Measurements from ENCODE around the gene SASH1. TPM values are rescaled to one million over a fixed set of nuclear protein-coding genes. Genes with fewer than 3 reads are reported as not detected.
A peak's percentile ranks its signal among the peaks of the same experiment; 100 is the strongest.

The SASH1 gene
- total and polyA plus RNA-seq, 2 of the 8 experiments (the other 6 are each of a cell fraction or from before 2014, with no cell fraction given), result 6.0 to 20.2 TPM

GRCh38 chr6:148342350-148343046 lies at the start of gene SASH1 (continued):
- TF ChIP-seq, protein P1, sequence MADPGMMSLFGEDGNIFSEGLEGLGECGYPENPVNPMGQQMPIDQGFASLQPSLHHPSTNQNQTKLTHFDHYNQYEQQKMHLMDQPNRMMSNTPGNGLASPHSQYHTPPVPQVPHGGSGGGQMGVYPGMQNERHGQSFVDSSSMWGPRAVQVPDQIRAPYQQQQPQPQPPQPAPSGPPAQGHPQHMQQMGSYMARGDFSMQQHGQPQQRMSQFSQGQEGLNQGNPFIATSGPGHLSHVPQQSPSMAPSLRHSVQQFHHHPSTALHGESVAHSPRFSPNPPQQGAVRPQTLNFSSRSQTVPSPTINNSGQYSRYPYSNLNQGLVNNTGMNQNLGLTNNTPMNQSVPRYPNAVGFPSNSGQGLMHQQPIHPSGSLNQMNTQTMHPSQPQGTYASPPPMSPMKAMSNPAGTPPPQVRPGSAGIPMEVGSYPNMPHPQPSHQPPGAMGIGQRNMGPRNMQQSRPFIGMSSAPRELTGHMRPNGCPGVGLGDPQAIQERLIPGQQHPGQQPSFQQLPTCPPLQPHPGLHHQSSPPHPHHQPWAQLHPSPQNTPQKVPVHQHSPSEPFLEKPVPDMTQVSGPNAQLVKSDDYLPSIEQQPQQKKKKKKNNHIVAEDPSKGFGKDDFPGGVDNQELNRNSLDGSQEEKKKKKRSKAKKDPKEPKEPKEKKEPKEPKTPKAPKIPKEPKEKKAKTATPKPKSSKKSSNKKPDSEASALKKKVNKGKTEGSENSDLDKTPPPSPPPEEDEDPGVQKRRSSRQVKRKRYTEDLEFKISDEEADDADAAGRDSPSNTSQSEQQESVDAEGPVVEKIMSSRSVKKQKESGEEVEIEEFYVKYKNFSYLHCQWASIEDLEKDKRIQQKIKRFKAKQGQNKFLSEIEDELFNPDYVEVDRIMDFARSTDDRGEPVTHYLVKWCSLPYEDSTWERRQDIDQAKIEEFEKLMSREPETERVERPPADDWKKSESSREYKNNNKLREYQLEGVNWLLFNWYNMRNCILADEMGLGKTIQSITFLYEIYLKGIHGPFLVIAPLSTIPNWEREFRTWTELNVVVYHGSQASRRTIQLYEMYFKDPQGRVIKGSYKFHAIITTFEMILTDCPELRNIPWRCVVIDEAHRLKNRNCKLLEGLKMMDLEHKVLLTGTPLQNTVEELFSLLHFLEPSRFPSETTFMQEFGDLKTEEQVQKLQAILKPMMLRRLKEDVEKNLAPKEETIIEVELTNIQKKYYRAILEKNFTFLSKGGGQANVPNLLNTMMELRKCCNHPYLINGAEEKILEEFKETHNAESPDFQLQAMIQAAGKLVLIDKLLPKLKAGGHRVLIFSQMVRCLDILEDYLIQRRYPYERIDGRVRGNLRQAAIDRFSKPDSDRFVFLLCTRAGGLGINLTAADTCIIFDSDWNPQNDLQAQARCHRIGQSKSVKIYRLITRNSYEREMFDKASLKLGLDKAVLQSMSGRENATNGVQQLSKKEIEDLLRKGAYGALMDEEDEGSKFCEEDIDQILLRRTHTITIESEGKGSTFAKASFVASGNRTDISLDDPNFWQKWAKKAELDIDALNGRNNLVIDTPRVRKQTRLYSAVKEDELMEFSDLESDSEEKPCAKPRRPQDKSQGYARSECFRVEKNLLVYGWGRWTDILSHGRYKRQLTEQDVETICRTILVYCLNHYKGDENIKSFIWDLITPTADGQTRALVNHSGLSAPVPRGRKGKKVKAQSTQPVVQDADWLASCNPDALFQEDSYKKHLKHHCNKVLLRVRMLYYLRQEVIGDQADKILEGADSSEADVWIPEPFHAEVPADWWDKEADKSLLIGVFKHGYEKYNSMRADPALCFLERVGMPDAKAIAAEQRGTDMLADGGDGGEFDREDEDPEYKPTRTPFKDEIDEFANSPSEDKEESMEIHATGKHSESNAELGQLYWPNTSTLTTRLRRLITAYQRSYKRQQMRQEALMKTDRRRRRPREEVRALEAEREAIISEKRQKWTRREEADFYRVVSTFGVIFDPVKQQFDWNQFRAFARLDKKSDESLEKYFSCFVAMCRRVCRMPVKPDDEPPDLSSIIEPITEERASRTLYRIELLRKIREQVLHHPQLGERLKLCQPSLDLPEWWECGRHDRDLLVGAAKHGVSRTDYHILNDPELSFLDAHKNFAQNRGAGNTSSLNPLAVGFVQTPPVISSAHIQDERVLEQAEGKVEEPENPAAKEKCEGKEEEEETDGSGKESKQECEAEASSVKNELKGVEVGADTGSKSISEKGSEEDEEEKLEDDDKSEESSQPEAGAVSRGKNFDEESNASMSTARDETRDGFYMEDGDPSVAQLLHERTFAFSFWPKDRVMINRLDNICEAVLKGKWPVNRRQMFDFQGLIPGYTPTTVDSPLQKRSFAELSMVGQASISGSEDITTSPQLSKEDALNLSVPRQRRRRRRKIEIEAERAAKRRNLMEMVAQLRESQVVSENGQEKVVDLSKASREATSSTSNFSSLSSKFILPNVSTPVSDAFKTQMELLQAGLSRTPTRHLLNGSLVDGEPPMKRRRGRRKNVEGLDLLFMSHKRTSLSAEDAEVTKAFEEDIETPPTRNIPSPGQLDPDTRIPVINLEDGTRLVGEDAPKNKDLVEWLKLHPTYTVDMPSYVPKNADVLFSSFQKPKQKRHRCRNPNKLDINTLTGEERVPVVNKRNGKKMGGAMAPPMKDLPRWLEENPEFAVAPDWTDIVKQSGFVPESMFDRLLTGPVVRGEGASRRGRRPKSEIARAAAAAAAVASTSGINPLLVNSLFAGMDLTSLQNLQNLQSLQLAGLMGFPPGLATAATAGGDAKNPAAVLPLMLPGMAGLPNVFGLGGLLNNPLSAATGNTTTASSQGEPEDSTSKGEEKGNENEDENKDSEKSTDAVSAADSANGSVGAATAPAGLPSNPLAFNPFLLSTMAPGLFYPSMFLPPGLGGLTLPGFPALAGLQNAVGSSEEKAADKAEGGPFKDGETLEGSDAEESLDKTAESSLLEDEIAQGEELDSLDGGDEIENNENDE (IDR thresholded peaks at IDR 0.05; ENCODE audit: insufficient replicate concordance, low read length), result no peak
- TF ChIP-seq RFX5 (IDR thresholded peaks at IDR 0.05; ENCODE audit: borderline replicate concordance, low read depth, low read length) (no peak), TBP (IDR thresholded peaks at IDR 0.05; ENCODE audit: low read depth, low read length) (peak; percentile 68), ZNF274 (IDR thresholded peaks at IDR 0.05; ENCODE audit: borderline replicate concordance, extremely low read depth, low read length) (no peak), SP2 (IDR thresholded peaks at IDR 0.05; ENCODE audit: low read length) (no peak), CHD2 (IDR thresholded peaks at IDR 0.05; ENCODE audit: low read length) (no peak), SIX5 (IDR thresholded peaks at IDR 0.05; ENCODE audit: low read depth, low read length) (peak; percentile 32; the same call in 1 of the 2 replicates)
- TF ChIP-seq, protein P2, sequence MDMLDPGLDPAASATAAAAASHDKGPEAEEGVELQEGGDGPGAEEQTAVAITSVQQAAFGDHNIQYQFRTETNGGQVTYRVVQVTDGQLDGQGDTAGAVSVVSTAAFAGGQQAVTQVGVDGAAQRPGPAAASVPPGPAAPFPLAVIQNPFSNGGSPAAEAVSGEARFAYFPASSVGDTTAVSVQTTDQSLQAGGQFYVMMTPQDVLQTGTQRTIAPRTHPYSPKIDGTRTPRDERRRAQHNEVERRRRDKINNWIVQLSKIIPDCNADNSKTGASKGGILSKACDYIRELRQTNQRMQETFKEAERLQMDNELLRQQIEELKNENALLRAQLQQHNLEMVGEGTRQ (IDR thresholded peaks at IDR 0.05; ENCODE audit: low read length), result peak; percentile 63; the same call in 1 of the 2 replicates
- TF ChIP-seq, protein P3, sequence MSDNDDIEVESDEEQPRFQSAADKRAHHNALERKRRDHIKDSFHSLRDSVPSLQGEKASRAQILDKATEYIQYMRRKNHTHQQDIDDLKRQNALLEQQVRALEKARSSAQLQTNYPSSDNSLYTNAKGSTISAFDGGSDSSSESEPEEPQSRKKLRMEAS (IDR thresholded peaks at IDR 0.05), result peak; percentile 69; the same call in 1 of the 2 replicates

Data from H1 (cell line).